ENCODE data around the gene SDHAF3.
A peak's percentile ranks its signal among the peaks of the same experiment; 100 is the strongest.
"Not testable (repeated sequence)": the region's sequence is repeated elsewhere in the genome, so short reads cannot be mapped to it uniquely, and the experiment has no call there.

Gene SDHAF3

GRCh38 chr7:97155897-97156418 is 38.5 kb downstream of the SDHAF3 start:
- no peak for DNase-seq
- no peak for TF ChIP-seq GATA1 (IDR thresholded peaks at IDR 0.05; ENCODE audit: low read depth, low read length)
- no peak for TF ChIP-seq POLR2A (IDR thresholded peaks at IDR 0.05; ENCODE audit: low read length)

- not testable (repeated sequence) for DNase-seq
These were observed 42.5 kb downstream of the SDHAF3 start for GRCh38 chr7:97159984-97160383.

- DNase-seq, result not testable (repeated sequence)
These were observed 44.1 kb downstream of the SDHAF3 start for GRCh38 chr7:97161609-97162008.

GRCh38 chr7:97166308-97166707 is 48.8 kb downstream of the SDHAF3 start:
- DNase-seq, result peak in 1 of 2 experiments; percentile 1
- TF ChIP-seq POLR2A (IDR thresholded peaks at IDR 0.05; ENCODE audit: low read length) (no peak), GATA1 (IDR thresholded peaks at IDR 0.05; ENCODE audit: low read depth, low read length) (no peak)

GRCh38 chr7:97167176-97167575 is 49.7 kb downstream of the SDHAF3 start:
- TF ChIP-seq POLR2A (IDR thresholded peaks at IDR 0.05; ENCODE audit: low read length) (no peak), GATA1 (IDR thresholded peaks at IDR 0.05; ENCODE audit: low read depth, low read length) (no peak)
- no peak for DNase-seq

GRCh38 chr7:97167749-97168148 is 50.3 kb downstream of the SDHAF3 start:
- DNase-seq, result no peak
- TF ChIP-seq GATA1 (IDR thresholded peaks at IDR 0.05; ENCODE audit: low read depth, low read length) (no peak), POLR2A (IDR thresholded peaks at IDR 0.05; ENCODE audit: low read length) (no peak)

- DNase-seq, result no peak
- no peak for TF ChIP-seq POLR2A (IDR thresholded peaks at IDR 0.05; ENCODE audit: low read length)
- no peak for TF ChIP-seq GATA1 (IDR thresholded peaks at IDR 0.05; ENCODE audit: low read depth, low read length)
These were observed 56.8 kb downstream of the SDHAF3 start for GRCh38 chr7:97174303-97174702.

- peak; percentile 69 to 75 for DNase-seq
- no peak for TF ChIP-seq GATA1 (IDR thresholded peaks at IDR 0.05; ENCODE audit: low read depth, low read length)
- no peak for TF ChIP-seq POLR2A (IDR thresholded peaks at IDR 0.05; ENCODE audit: low read length)
These were observed 62.1 kb downstream of the SDHAF3 start for GRCh38 chr7:97179454-97180104.

GRCh38 chr7:97187067-97187466 is 69.6 kb downstream of the SDHAF3 start:
- TF ChIP-seq POLR2A (IDR thresholded peaks at IDR 0.05; ENCODE audit: low read length) (no peak), GATA1 (IDR thresholded peaks at IDR 0.05; ENCODE audit: low read depth, low read length) (no peak)
- no peak for DNase-seq

GRCh38 chr7:97196174-97196573 is 78.7 kb downstream of the SDHAF3 start:
- DNase-seq, result not testable (repeated sequence)

GRCh38 chr7:97198596-97198995 is 81.1 kb downstream of the SDHAF3 start:
- no peak for DNase-seq
- TF ChIP-seq POLR2A (IDR thresholded peaks at IDR 0.05; ENCODE audit: low read length), result no peak
- no peak for TF ChIP-seq GATA1 (IDR thresholded peaks at IDR 0.05; ENCODE audit: low read depth, low read length)

GRCh38 chr7:97200018-97200417 is 82.5 kb downstream of the SDHAF3 start:
- no peak for DNase-seq
- TF ChIP-seq GATA1 (IDR thresholded peaks at IDR 0.05; ENCODE audit: low read depth, low read length) (no peak), POLR2A (IDR thresholded peaks at IDR 0.05; ENCODE audit: low read length) (no peak)

- no peak for DNase-seq
- TF ChIP-seq POLR2A (IDR thresholded peaks at IDR 0.05; ENCODE audit: low read length) (no peak), GATA1 (IDR thresholded peaks at IDR 0.05; ENCODE audit: low read depth, low read length) (no peak)
These were observed 86.5 kb downstream of the SDHAF3 start for GRCh38 chr7:97203957-97204356.

- no peak for DNase-seq
- no peak for TF ChIP-seq POLR2A (IDR thresholded peaks at IDR 0.05; ENCODE audit: low read length)
- no peak for TF ChIP-seq GATA1 (IDR thresholded peaks at IDR 0.05; ENCODE audit: low read depth, low read length)
These were observed 87.3 kb downstream of the SDHAF3 start for GRCh38 chr7:97204821-97205220.

- peak; percentile 22 to 58 for DNase-seq
- no peak for TF ChIP-seq GATA1 (IDR thresholded peaks at IDR 0.05; ENCODE audit: low read depth, low read length)
- no peak for TF ChIP-seq POLR2A (IDR thresholded peaks at IDR 0.05; ENCODE audit: low read length)
These were observed 98.1 kb downstream of the SDHAF3 start for GRCh38 chr7:97215556-97215955.

- TF ChIP-seq GATA1 (IDR thresholded peaks at IDR 0.05; ENCODE audit: low read depth, low read length), result no peak
- no peak for TF ChIP-seq POLR2A (IDR thresholded peaks at IDR 0.05; ENCODE audit: low read length)
- DNase-seq, result no peak
These were observed 101.3 kb downstream of the SDHAF3 start for GRCh38 chr7:97218767-97219166.
